Keratinocyte (primary cell): ENCODE measurements around the gene PUDP. TPM values are rescaled to one million over a fixed set of nuclear protein-coding genes. Genes with fewer than 3 reads are reported as not detected.

Source experiments
- DNase-seq: peaks from one replicate; pipeline ENCODE4 v3.0.0-alpha.2; 2011; ENCODE audit warnings: low read depth, missing footprints, low spot score
- FAIRE-seq: peaks from 2 replicates; lab custom pipeline; 2011; peaks lifted over from hg19 to GRCh38; lab: Jason Lieb, UNC
- H2AFZ ChIP-seq: 2 replicates; pipeline ENCODE4 v1.6.0; 2012; ENCODE audit warnings: low read length, control low read depth, inconsistent platforms; ENCODE audit not compliant: control insufficient read depth
- H3K27ac ChIP-seq: 2 replicates; pipeline ENCODE4 v1.5.1; 2011; ENCODE audit warnings: low read length; ENCODE audit not compliant: control insufficient read depth, insufficient read depth
- H3K27me3 ChIP-seq: 3 replicates; pipeline ENCODE4 v1.6.0; 2011; ENCODE audit warnings: low read length; ENCODE audit not compliant: control insufficient read depth, insufficient read depth; ENCODE audit errors: extremely low read depth
- H3K36me3 ChIP-seq, 2 experiments: 2 replicates in 1 of 2; 3 replicates in 1 of 2; pipeline ENCODE4 v1.5.1; 2011; ENCODE audit warnings: low read length in 2 of 2, mild to moderate bottlenecking in 1 of 2; ENCODE audit not compliant: control insufficient read depth in 2 of 2, insufficient read depth in 2 of 2; ENCODE audit errors: extremely low read depth in 1 of 2
- H3K4me1 ChIP-seq: 3 replicates; pipeline ENCODE4 v1.5.1; 2011; ENCODE audit warnings: low read length; ENCODE audit not compliant: control insufficient read depth, insufficient read depth; ENCODE audit errors: extremely low read depth
- H3K4me2 ChIP-seq: 3 replicates; pipeline ENCODE4 v1.6.0; 2011; ENCODE audit warnings: low read depth, low read length; ENCODE audit not compliant: control insufficient read depth, insufficient read depth; ENCODE audit errors: extremely low read depth
- H3K4me3 ChIP-seq, 3 experiments: fragments of 200-600 bp in 1 of 3; sonication (generic) in 1 of 3; 2 replicates in 2 of 3; 3 replicates in 1 of 3; pipeline ENCODE4 v1.5.1; 2011 to 2016; ENCODE audit warnings: low read length in 3 of 3, mild to moderate bottlenecking in 3 of 3, control low read depth in 2 of 3, inconsistent platforms in 1 of 3, low read depth in 1 of 3, mixed read lengths in 1 of 3, mixed run types in 1 of 3, moderate library complexity in 1 of 3; ENCODE audit not compliant: control insufficient read depth in 2 of 3, insufficient read depth in 2 of 3; ENCODE audit errors: extremely low read depth in 1 of 3
- H3K79me2 ChIP-seq: 2 replicates; pipeline ENCODE4 v1.6.0; 2012; ENCODE audit warnings: low read length; ENCODE audit not compliant: control insufficient read depth, insufficient read depth
- H3K9ac ChIP-seq: 3 replicates; pipeline ENCODE4 v1.6.0; 2011; ENCODE audit warnings: low read length; ENCODE audit not compliant: control insufficient read depth, insufficient read depth; ENCODE audit errors: extremely low read depth
- H3K9me1 ChIP-seq: 3 replicates; pipeline ENCODE4 v1.6.0; 2011; ENCODE audit warnings: low read length; ENCODE audit not compliant: control insufficient read depth, insufficient read depth; ENCODE audit errors: extremely low read depth
- H3K9me3 ChIP-seq: 2 replicates; pipeline ENCODE4 v1.5.1; 2012; ENCODE audit warnings: low read depth, low read length; ENCODE audit not compliant: control insufficient read depth
- H4K20me1 ChIP-seq: 3 replicates; pipeline ENCODE4 v1.6.0; 2011; ENCODE audit warnings: low read length; ENCODE audit not compliant: control insufficient read depth, insufficient read depth; ENCODE audit errors: extremely low read depth
- EZH2 ChIP-seq: IDR thresholded peaks from one replicate; pipeline ENCODE4 v1.6.1; 2012; ENCODE audit warnings: inconsistent platforms, mild to moderate bottlenecking, low read length, moderate library complexity
- dilution Hi-C: fragments of 300-500 bp; cut with MboI; formaldehyde crosslinking; loops from one replicate; pipeline ENCODE4 v1.7.0; 2020; ENCODE audit warnings: low sequenced_read_pairs; ENCODE audit not compliant: extremely low pct_ligation_motif_present
- polyA plus RNA-seq, 5 experiments: library from polyadenylated mRNA; depleted of rRNA in 3 of 5; stranded (reverse) in 3 of 5; stranded (forward) in 1 of 5; unstranded in 1 of 5; fragments of >200 nt; gene quantifications; 1 replicate in 1 of 5; 2 replicates in 3 of 5; 3 replicates in 1 of 5; pipeline versions ENCODE4 v1.2.1 to v1.2.3, GENCODE V29; 2011 to 2012; ENCODE audit warnings: missing spikeins in 2 of 5, low read depth in 1 of 5, low replicate concordance in 1 of 5
- TF ChIP-seq, protein P1 (sequence below), 3 experiments: IDR thresholded peaks in 1 of 3; conservative IDR thresholded peaks in 1 of 3; optimal IDR thresholded peaks in 1 of 3; 2 replicates in 2 of 3; 3 replicates in 1 of 3; pipeline versions ENCODE3 to v1.5.1; 2011; ENCODE audit warnings: low read length in 3 of 3, mild to moderate bottlenecking in 3 of 3, moderate library complexity in 2 of 3, control low read depth in 1 of 3, inconsistent platforms in 1 of 3; ENCODE audit not compliant: insufficient read depth in 2 of 3; ENCODE audit errors: extremely low read depth in 1 of 3

PUDP gene
- polyA plus RNA-seq, 1 donor (not counting 4 experiments of a cell fraction or from before 2014, with no cell fraction given): 48.0 TPM

DNA sequence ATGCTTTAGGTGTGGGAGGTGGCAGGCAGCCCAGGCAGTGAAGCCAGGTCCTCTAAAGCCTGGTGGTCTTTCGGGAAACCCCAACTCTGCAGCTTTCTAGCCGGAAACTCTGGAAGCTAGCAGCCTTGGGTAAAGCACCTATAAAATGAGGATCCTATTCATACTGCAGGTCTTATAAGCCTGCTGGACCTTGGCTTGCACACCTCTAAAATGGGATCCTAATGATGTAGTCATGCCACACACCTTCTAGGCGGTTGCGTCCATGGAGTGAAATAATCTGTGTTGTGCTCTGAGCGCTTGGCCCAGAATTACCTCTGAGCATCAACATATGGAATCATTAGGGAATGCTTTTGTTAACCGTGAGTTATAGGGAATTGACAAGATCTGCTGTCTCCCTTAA, 36.4 kb downstream of the PUDP start:
- H3K9ac ChIP-seq: no peak overlapping the region
- H2AFZ ChIP-seq: no peak overlapping the region
- H3K27me3 ChIP-seq: no peaks in the 10 kb centered on the region
- FAIRE-seq (no peak), DNase-seq (no peak)
- H3K36me3 ChIP-seq: peaks cover 0 to 7% of the 10 kb centered on the region in 2 experiments
- no peaks in the 10 kb centered on the region for H3K9me3 ChIP-seq
- TF ChIP-seq EZH2: no peak
- TF ChIP-seq, protein P1, sequence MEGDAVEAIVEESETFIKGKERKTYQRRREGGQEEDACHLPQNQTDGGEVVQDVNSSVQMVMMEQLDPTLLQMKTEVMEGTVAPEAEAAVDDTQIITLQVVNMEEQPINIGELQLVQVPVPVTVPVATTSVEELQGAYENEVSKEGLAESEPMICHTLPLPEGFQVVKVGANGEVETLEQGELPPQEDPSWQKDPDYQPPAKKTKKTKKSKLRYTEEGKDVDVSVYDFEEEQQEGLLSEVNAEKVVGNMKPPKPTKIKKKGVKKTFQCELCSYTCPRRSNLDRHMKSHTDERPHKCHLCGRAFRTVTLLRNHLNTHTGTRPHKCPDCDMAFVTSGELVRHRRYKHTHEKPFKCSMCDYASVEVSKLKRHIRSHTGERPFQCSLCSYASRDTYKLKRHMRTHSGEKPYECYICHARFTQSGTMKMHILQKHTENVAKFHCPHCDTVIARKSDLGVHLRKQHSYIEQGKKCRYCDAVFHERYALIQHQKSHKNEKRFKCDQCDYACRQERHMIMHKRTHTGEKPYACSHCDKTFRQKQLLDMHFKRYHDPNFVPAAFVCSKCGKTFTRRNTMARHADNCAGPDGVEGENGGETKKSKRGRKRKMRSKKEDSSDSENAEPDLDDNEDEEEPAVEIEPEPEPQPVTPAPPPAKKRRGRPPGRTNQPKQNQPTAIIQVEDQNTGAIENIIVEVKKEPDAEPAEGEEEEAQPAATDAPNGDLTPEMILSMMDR (optimal IDR thresholded peaks at IDR 0.05 in 1 of 3, IDR thresholded peaks at IDR 0.05 in 1 of 3, conservative IDR thresholded peaks at IDR 0.05 in 1 of 3; ENCODE audit: extremely low read depth in 1 of 3, insufficient read depth in 2 of 3, low read length in 3 of 3): no peak
- no peak overlapping the region for H3K27ac ChIP-seq
- dilution Hi-C loops: no loop called here
- H3K9me1 ChIP-seq: no peaks in the 10 kb centered on the region
- no peak overlapping the region for H3K4me3 ChIP-seq
- no peak overlapping the region for H3K4me2 ChIP-seq
- H4K20me1 ChIP-seq: peaks cover 4% of the 10 kb centered on the region
- peaks cover 9% of the 10 kb centered on the region for H3K79me2 ChIP-seq
- H3K4me1 ChIP-seq: peaks cover 11% of the 10 kb centered on the region

DNA sequence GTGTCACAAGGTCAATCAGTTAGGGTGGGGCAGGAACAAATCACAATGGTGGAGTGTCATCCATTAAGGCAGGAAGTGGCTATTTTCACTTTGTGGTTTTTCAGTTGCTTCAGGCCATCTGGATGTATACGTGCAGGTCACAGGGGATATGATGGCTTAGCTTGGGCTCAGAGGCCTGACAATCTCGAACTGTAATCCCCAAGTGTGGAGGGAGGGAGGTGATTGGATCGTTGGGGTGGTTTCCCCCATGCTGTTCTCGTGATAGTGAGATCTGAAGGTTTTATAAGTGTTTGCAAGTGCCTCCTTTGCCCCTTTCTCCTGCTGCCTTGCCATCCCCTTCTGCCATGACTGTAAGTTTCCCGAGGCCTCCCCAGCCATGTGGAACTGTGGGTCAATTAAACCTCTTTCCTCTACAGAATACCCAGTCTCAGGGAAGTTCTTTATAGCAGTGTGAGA, 37.1 kb downstream of the PUDP start:
- Histone ChIP-seq H4K20me1 (peaks cover under 1% of the 10 kb centered on the region), H3K4me1 (peaks cover 11% of the 10 kb centered on the region), H3K4me3 (no peak overlapping the region), H3K9me3 (no peaks in the 10 kb centered on the region), H3K9ac (no peak overlapping the region), H3K27ac (no peak overlapping the region), H3K9me1 (no peaks in the 10 kb centered on the region), H3K79me2 (peaks cover 9% of the 10 kb centered on the region), H3K4me2 (peak overlapping the region; percentile 7), H2AFZ (no peak overlapping the region), H3K36me3 (peaks cover 0 to 7% of the 10 kb centered on the region in 2 experiments), H3K27me3 (no peaks in the 10 kb centered on the region)
- TF ChIP-seq, protein P1 (optimal IDR thresholded peaks at IDR 0.05 in 1 of 3, IDR thresholded peaks at IDR 0.05 in 1 of 3, conservative IDR thresholded peaks at IDR 0.05 in 1 of 3; ENCODE audit: extremely low read depth in 1 of 3, insufficient read depth in 2 of 3, low read length in 3 of 3): no peak
- TF ChIP-seq EZH2: no peak
- no peak for FAIRE-seq
- dilution Hi-C loops: no loop called here
- DNase-seq: no peak
